Measurements from ENCODE around the gene TSPOAP1. TPM values are rescaled to one million over a fixed set of nuclear protein-coding genes. Genes with fewer than 3 reads are reported as not detected.
"Not testable (repeated sequence)": the region's sequence is repeated elsewhere in the genome, so short reads cannot be mapped to it uniquely, and the experiment has no call there.

TSPOAP1 gene
- total RNA-seq, 1 experiment from 2014 or later = not detected

DNA sequence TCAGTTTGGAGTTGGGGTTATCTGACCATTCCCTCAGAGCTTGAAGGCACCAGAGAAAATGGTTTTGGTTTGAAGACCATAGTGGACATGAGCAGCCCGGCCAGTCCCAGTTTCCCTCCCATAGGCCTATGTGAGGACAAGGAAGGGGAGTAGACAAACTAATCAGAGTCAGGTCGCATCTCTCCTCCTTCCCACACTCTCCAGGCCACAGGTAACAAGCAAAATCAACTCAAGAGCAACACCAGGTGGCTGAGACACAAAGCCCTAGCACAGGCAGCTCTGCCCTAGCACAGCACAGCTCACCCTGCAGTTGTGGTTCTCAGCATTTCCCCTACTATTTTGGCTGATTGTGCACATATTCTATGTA is 16.2 kb upstream of the TSPOAP1 start:
- DNase-seq (ENCODE audit: low read depth, low spot score) = no peak
- in situ Hi-C loops (cut with HindIII; ENCODE audit: low pct_unique_long_range_greater_than_20kb, low sequenced_read_pairs) = no loop called here

- DNase-seq (ENCODE audit: low read depth, low spot score) = no peak
- in situ Hi-C loops (cut with HindIII; ENCODE audit: low pct_unique_long_range_greater_than_20kb, low sequenced_read_pairs) = no loop called here
Measured at GRCh38 chr17:58344047-58344790, 15.6 kb upstream of the TSPOAP1 start.

- in situ Hi-C loops (cut with HindIII; ENCODE audit: low pct_unique_long_range_greater_than_20kb, low sequenced_read_pairs) = no loop called here
- no peak for DNase-seq (ENCODE audit: low read depth, low spot score)
Measured at GRCh38 chr17:58343131-58343530, 14.5 kb upstream of the TSPOAP1 start.

- no peak for DNase-seq (ENCODE audit: low read depth, low spot score)
- in situ Hi-C loops (cut with HindIII; ENCODE audit: low pct_unique_long_range_greater_than_20kb, low sequenced_read_pairs) = no loop called here
Measured at GRCh38 chr17:58341861-58342475, 13.4 kb upstream of the TSPOAP1 start.

DNA sequence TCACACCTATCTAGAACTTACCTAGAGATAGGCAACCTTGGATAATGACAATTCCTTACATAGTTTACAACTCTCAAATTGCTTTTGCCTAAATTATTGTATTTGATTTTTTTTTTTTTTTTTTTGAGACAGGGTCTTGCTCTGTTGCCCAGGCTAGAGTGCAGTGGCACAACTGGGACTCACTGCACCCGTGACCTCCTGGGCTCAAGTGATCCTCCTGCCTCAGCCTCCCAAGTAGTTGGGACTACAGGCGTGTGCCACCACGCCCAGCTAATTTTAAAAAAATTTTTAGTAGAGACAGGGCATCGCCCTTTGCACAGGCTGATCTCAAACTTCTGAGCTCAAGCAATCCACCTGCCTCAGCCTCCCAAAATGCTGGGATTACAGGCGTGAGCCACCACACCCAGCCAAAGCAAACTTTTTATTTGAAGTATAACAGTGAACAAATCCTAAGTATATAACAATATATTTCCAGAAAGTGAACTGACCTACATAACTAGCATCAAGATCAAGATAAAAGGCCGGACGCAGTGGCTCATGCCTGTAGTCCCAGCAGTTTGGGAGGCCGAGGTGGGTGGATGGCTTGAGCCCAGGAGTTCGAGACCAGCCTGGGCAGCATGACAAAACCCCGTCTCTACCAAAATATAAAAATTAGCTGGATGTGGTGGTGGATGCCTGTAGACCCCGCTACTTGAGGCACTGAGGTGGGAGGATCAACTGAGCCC is 12.7 kb upstream of the TSPOAP1 start:
- DNase-seq (ENCODE audit: low read depth, low spot score); in situ Hi-C loops (cut with HindIII; ENCODE audit: low pct_unique_long_range_greater_than_20kb, low sequenced_read_pairs): not testable (repeated sequence)

GRCh38 chr17:58340405-58340876 is 11.8 kb upstream of the TSPOAP1 start:
- in situ Hi-C loops (cut with HindIII; ENCODE audit: low pct_unique_long_range_greater_than_20kb, low sequenced_read_pairs) = no loop called here
- DNase-seq (ENCODE audit: low read depth, low spot score) = no peak

DNA sequence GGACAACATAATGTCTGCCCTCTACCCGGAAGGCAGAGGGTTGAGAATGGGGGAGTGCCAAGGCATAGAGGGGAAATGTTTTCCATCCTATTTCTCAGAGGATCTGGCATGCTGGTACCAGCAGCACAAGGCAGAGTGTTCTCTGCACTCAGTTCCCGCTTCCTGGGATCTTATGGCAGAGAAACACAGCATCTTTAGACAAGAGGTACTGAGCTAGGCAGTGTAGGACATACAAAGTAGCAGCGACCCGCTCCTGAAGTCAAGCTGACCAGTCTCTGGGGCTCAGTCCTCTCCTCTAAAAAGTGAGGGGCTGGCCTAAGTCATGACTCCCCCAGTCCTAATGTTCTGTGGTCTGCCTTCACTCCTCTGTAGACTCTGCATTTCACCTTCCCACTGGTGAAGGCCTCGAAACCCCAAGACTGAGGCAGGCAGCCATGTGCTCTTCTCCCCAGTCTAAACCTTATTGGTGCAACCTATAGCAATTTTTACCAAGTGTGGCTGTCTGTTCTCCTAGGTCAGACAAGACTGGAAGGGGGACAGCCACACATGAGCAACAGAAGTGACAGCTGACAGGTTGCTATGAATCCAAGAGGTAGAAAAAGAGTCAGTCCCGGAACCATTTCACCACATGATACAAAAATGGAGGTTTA is 11.3 kb upstream of the TSPOAP1 start:
- in situ Hi-C loops (cut with HindIII; ENCODE audit: low pct_unique_long_range_greater_than_20kb, low sequenced_read_pairs) = no loop called here
- DNase-seq (ENCODE audit: low read depth, low spot score) = no peak

DNA sequence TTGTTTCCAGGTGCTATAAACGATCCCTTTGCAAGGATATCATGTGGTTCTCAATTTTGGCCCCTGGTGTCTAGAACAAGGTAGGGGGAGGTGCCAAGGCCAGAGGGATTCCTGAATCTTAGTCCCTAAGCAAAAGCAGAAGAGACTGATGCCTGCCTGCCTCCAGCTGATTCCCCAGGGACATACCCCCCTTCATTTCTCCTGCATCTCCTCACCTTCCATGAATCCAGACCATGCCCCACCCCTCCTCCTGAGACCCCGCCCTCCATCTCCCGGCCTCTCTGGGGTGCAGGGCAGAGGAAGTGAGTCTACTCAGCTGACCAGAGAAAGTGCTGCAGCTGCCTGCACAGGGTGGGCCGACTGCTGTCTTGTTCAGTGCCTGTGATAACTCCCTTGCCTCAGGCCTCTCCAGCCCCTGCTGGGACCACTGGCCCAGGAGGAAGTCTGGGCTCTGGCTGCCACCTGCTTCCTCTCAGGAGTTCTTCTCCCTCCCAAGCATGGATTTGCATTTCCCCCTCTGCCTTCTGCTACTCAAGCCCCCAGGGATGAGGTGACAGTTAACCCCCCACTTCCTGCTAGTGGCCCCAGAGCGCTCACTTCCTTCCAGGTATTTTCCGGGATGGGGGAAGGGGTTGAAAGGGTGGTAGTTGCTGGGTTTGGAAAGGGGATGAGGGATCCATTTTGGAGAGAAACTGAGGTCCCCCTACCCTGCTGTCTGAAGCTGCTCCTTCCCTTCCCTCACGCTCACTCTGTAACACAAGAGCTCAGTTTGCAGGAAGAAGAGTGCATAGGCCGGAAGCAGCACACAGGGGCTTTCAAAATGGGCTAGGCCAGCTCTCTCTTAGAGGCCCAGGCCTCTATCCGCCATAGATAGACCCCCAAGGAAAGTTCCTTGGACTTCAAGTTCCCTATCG is 10.5 kb upstream of the TSPOAP1 start:
- peak; percentile 59 for DNase-seq (ENCODE audit: low read depth, low spot score)

GRCh38 chr17:58338454-58338840 is 9.9 kb upstream of the TSPOAP1 start:
- DNase-seq (ENCODE audit: low read depth, low spot score) = no peak
- in situ Hi-C loops (cut with HindIII; ENCODE audit: low pct_unique_long_range_greater_than_20kb, low sequenced_read_pairs) = no loop called here

More for the DNA sequence above, 10.5 kb upstream of the TSPOAP1 start:
- in situ Hi-C loops (cut with HindIII; ENCODE audit: low pct_unique_long_range_greater_than_20kb, low sequenced_read_pairs) = no loop called here

DNA sequence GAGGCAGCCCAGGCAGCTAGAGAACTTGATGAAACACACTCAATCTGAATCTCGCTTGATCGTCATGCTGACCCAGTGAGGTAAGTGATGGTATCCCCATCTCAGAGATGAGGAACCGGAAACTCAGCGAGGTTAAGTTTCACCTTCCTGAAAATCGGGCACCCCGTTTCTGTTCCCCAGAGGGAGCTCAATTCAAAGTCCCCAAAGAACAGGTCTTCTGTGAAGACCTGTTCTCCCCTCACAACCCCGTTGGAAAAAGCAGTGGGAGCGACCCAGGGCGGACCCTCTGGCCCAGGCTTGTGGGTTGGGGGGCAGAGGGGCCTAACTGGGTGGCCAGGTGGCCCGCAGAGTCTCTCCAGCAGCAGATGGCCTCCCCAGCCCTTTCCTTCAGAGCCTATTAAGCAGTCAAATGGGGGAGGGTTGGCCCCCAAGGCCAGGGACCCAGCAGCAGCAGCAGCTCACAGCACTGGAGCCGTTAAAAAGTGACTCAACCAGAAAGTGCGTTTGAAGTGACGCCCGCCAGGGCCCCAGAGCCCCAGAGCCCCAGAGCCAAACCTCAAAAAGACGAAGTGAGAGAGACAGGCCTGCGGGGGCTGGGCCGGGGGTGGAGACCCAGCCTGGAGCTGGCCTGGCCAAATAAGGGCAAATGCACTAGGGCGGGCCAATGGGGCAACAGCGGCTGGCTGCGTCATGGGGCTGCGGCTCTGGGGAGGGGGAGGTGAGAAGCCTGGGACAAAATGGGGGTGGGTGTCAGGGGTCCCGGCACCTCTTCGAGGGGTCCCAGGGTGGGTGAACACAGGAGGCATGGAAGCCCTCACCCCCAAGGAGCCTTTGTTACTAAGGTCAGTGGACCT is 9.2 kb upstream of the TSPOAP1 start:
- in situ Hi-C loops (cut with HindIII; ENCODE audit: low pct_unique_long_range_greater_than_20kb, low sequenced_read_pairs) = no loop called here
- no peak for DNase-seq (ENCODE audit: low read depth, low spot score)

DNA sequence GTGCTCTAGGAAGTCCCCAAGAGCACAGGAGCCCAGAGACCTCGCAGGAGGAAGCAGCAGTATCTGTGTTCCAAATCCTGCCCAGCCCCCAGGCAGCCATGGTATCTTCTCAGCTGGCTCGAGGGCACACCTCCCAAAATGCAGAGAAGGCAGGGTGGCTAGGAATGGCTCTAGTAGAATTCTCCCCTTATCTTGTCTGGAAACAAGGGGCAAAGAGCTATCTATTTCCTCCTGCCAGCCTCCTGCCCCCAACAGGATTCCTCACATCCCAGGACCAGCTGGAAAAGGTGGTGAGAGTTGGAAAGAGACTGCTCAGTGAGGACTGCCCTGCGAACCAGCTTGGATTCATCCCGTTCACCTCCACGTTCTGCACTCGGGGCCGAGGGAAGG is 8.6 kb upstream of the TSPOAP1 start:
- in situ Hi-C loops (cut with HindIII; ENCODE audit: low pct_unique_long_range_greater_than_20kb, low sequenced_read_pairs) = no loop called here
- DNase-seq (ENCODE audit: low read depth, low spot score) = no peak

- no peak for DNase-seq (ENCODE audit: low read depth, low spot score)
- in situ Hi-C loops (cut with HindIII; ENCODE audit: low pct_unique_long_range_greater_than_20kb, low sequenced_read_pairs) = no loop called here
Measured at GRCh38 chr17:58336456-58337209, 8.0 kb upstream of the TSPOAP1 start.

GRCh38 chr17:58335779-58336455 is 7.3 kb upstream of the TSPOAP1 start:
- DNase-seq (ENCODE audit: low read depth, low spot score) = no peak
- in situ Hi-C loops (cut with HindIII; ENCODE audit: low pct_unique_long_range_greater_than_20kb, low sequenced_read_pairs) = no loop called here

- in situ Hi-C loops (cut with HindIII; ENCODE audit: low pct_unique_long_range_greater_than_20kb, low sequenced_read_pairs) = no loop called here
- no peak for DNase-seq (ENCODE audit: low read depth, low spot score)
Measured at GRCh38 chr17:58335061-58335731, 6.6 kb upstream of the TSPOAP1 start.

GRCh38 chr17:58334661-58335060 is 6.1 kb upstream of the TSPOAP1 start:
- in situ Hi-C loops (cut with HindIII; ENCODE audit: low pct_unique_long_range_greater_than_20kb, low sequenced_read_pairs) = no loop called here
- no peak for DNase-seq (ENCODE audit: low read depth, low spot score)
